Lower leg skin (tissue), 3 donors: ENCODE data around the gene N4BP2L2.

ENCODE experiments used
- CTCF ChIP-seq, 3 donors: fragments of 450-650 bp; IDR thresholded peaks; one replicate each; pipeline ENCODE4 v1.5.1; 2016; ENCODE audit warnings: antibody characterized with exemption in 3 of 3, mild to moderate bottlenecking in 3 of 3, moderate library complexity in 2 of 3
- POLR2A ChIP-seq, 2 donors: fragments of 450-650 bp; IDR thresholded peaks; one replicate each; pipeline ENCODE4 v1.6.1; 2016 to 2017; ENCODE audit warnings: antibody characterized with exemption in 2 of 2, mild to moderate bottlenecking in 1 of 2, moderate library complexity in 1 of 2

GRCh38 chr13:32409001-32409313 lies 129.6 kb downstream of the N4BP2L2 start:
- TF ChIP-seq CTCF (IDR thresholded peaks at IDR 0.05) (no peak), POLR2A (IDR thresholded peaks at IDR 0.05) (no peak)
